CD4-positive, alpha-beta T cell (primary cell): ENCODE results near the gene SELENON. TPM values are rescaled to one million over a fixed set of nuclear protein-coding genes. Genes with fewer than 3 reads are reported as not detected.
A peak's percentile ranks its signal among the peaks of the same experiment; 100 is the strongest.

ENCODE experiments used
- ATAC-seq: fragments of 200-7000 bp; cut with Tn5 transposase; one replicate; pipeline ENCODE4 v1.10.0; 2022; ENCODE audit warnings: mild to moderate bottlenecking; ENCODE audit not compliant: poor library complexity
- CTCF ChIA-PET: fragments of 350-600 bp; sonication (Branson Sonifier 250); formaldehyde crosslinking; loops from one replicate; lab custom pipeline; 2021; ENCODE audit warnings: antibody characterized with exemption, inconsistent platforms; lab: Charles Lee
- POLR2A ChIA-PET: fragments of 350-600 bp; sonication (Branson Sonifier 250); formaldehyde crosslinking; loops from one replicate; lab custom pipeline; 2021; ENCODE audit warnings: antibody characterized with exemption, inconsistent platforms; lab: Charles Lee
- DNase-seq, 14 experiments: peaks; one replicate each; pipeline ENCODE4 v3.0.0-alpha.2; 2013 to 2020; ENCODE audit warnings: mixed read lengths in 2 of 14
- H3K27ac ChIP-seq, 2 donors: one replicate each; pipeline versions ENCODE4 v1.5.1 to v1.7.0; 2013; ENCODE audit warnings: low read length in 2 of 2, low read depth in 1 of 2, mild to moderate bottlenecking in 1 of 2
- H3K27me3 ChIP-seq, 2 experiments: 1 replicate in 1 of 2; 2 replicates in 1 of 2; pipeline versions ENCODE4 v1.6.1 to v1.7.0; 2013; ENCODE audit warnings: low read length in 2 of 2, control low read depth in 1 of 2, mild to moderate bottlenecking in 1 of 2, moderate library complexity in 1 of 2; ENCODE audit not compliant: insufficient read depth in 2 of 2, control insufficient read depth in 1 of 2
- H3K36me3 ChIP-seq: one replicate; pipeline ENCODE4 v1.6.1; 2013; ENCODE audit warnings: low read length, control low read depth; ENCODE audit not compliant: insufficient read depth
- H3K4me1 ChIP-seq: one replicate; pipeline ENCODE4 v1.6.1; 2013; ENCODE audit warnings: low read length, control low read depth; ENCODE audit not compliant: insufficient read depth
- H3K4me3 ChIP-seq: one replicate; pipeline ENCODE4 v1.5.1; 2013; ENCODE audit warnings: mild to moderate bottlenecking, low read length, moderate library complexity
- H3K9me3 ChIP-seq, 2 experiments: 1 replicate in 1 of 2; 2 replicates in 1 of 2; pipeline versions ENCODE4 v1.6.1 to v1.7.0; 2013; ENCODE audit warnings: low read length in 2 of 2, mild to moderate bottlenecking in 2 of 2, control low read depth in 1 of 2, moderate library complexity in 1 of 2; ENCODE audit not compliant: control insufficient read depth in 1 of 2, insufficient read depth in 1 of 2
- H3K27ac Mint-ChIP-seq: one replicate; pipeline ENCODE4 v1.8.0; 2020; ENCODE audit warnings: mixed read lengths
- H3K27me3 Mint-ChIP-seq: one replicate; pipeline ENCODE4 v1.8.0; 2021; ENCODE audit warnings: mixed read lengths
- H3K36me3 Mint-ChIP-seq: one replicate; pipeline ENCODE4 v1.8.0; 2021; ENCODE audit warnings: low read depth, mixed read lengths
- H3K4me1 Mint-ChIP-seq: one replicate; pipeline ENCODE4 v1.8.0; 2021; ENCODE audit warnings: low read depth, mixed read lengths
- H3K4me3 Mint-ChIP-seq: one replicate; pipeline ENCODE4 v1.8.0; 2020; ENCODE audit warnings: mild to moderate bottlenecking, mixed read lengths
- H3K9me3 Mint-ChIP-seq: one replicate; pipeline ENCODE4 v1.8.0; 2020; ENCODE audit warnings: mixed read lengths
- CTCF ChIP-seq: fragments of 200-600 bp; IDR thresholded peaks from one replicate; pipeline ENCODE4 v1.8.0; 2022; ENCODE audit warnings: antibody characterized with exemption, mild to moderate bottlenecking
- intact Hi-C, 2 experiments: fragments of 100-400 bp; cut with DNase I in 1 of 2; cut with micrococcal nuclease in 1 of 2; formaldehyde crosslinking; loops; one replicate each; pipeline versions ENCODE4 v1.15.1 to v1.9.0; 2023 to 2025; cut with DNase I, micrococcal nuclease
- total RNA-seq, 174 experiments: library from RNA in 2 of 174; stranded (reverse) in 2 of 174; gene quantifications; one replicate each; pipeline ENCODE4 v1.2.3 and lab custom pipeline; 2021 to 2026

Gene SELENON
- total RNA-seq, 2 experiments from 2014 or later = 25.3 to 25.7 TPM

DNA sequence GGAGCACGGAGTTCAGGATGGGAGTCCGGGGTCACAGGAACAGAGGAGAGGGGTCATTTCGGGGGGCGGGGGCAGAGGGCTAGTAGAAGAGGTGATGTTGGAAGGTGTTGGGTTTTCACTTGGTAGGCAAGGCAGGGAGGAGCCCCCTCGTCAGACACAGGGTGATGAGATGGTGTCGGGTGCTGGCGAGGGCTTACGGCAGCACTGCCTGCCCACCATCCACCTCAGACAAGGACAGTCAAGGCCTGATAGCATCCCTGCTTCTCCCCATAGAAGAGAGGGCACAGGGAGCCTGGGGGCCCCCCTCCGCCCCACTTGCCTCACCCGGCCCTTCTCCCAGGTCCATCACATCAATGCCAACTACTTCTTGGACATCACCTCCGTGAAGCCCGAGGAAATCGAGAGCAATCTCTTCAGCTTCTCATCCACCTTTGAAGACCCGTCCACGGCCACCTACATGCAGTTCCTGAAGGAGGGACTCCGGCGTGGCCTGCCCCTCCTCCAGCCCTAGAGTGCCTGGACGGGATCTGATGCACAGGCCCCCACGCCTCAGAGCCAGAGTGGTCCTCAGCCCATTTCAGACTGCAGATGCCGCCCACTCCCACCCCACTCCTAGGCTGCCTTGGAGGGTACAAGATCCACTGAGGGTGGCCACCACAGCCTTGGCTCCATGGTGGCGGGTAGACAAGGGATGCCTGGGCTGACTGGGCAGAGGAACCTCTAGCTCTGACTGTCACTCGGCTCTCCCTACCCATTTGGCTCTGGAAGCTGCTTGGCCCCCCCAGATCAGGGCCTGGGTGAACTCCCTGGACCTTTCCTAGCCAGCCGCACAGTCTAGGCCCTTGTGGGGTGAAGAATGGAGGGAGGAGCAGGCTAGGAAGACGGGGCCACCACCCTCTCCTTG lies 15.5 kb downstream of the SELENON start:
- Histone ChIP-seq H3K4me1 (peaks cover 36% of the 10 kb centered on the region), H3K4me3 (no peak overlapping the region), H3K27ac (no peak overlapping the region), H3K9me3 (no peaks in the 10 kb centered on the region), H3K27me3 (no peaks in the 10 kb centered on the region), H3K36me3 (peaks cover 8% of the 10 kb centered on the region)
- peaks cover 27% of the 10 kb centered on the region for H3K36me3 Mint-ChIP-seq
- ChIA-PET POLR2A (no interaction called here), CTCF (no interaction called here)
- H3K4me3 Mint-ChIP-seq = no peak overlapping the region
- H3K4me1 Mint-ChIP-seq = peaks cover 23% of the 10 kb centered on the region
- peak overlapping the region; percentile 63 for H3K27ac Mint-ChIP-seq
- no peaks in the 10 kb centered on the region for H3K27me3 Mint-ChIP-seq
- intact Hi-C loops = loop anchor here in 1 of 2 experiments (5.0 kb wide), 1 partner anchor 568 kb away; the partner anchor contains the start of gene RSRP1
- no peaks in the 10 kb centered on the region for H3K9me3 Mint-ChIP-seq
- no peak for ATAC-seq
- DNase-seq = peak in 1 of 14 experiments; percentile 25
- no peak for TF ChIP-seq CTCF

DNA sequence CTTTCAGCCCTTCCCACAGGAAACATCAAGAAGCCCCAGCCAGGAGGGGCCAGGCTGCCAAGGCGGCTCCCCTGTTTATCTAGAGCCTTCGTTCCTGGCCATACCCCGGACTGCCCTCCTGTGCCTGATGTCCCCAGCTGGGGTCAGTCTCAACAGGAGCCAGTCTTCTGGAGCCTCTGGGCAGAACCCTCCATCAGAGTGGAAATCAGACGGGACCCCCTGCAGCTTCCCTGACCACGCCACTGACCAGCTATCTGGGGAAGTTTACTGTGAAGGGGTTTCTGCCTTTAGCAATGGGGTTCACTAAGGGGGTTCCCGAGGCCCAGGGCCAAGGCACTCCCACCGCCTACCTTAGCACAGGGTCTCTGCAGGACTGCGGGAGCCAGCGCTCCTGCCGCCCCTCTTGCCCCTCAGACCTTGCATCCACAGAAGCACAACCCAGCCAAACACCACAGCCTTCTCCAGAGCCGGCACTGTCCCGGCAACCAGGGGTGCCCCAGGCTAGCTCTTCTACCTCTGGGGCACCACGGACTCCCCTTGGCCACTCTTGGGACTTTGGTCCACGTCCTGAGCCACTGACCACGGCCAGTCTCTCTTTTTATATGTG lies 16.2 kb downstream of the SELENON start:
- Histone ChIP-seq H3K27me3 (no peaks in the 10 kb centered on the region), H3K4me3 (no peak overlapping the region), H3K9me3 (no peaks in the 10 kb centered on the region), H3K27ac (no peak overlapping the region), H3K36me3 (peaks cover 8% of the 10 kb centered on the region), H3K4me1 (peaks cover 36% of the 10 kb centered on the region)
- Mint-ChIP-seq H3K4me1 (peaks cover 31% of the 10 kb centered on the region), H3K27ac (peak overlapping the region; percentile 97), H3K36me3 (peaks cover 26% of the 10 kb centered on the region), H3K27me3 (no peaks in the 10 kb centered on the region), H3K9me3 (no peaks in the 10 kb centered on the region), H3K4me3 (peak overlapping the region; percentile 20)
- intact Hi-C loops = loop anchor here in 1 of 2 experiments (5.0 kb wide), 1 partner anchor 569 kb away; the partner anchor contains the start of gene RSRP1
- no peak for ATAC-seq
- ChIA-PET CTCF (no interaction called here), POLR2A (no interaction called here)
- peak in 1 of 14 experiments; percentile 28 for DNase-seq
- TF ChIP-seq CTCF = no peak

DNA sequence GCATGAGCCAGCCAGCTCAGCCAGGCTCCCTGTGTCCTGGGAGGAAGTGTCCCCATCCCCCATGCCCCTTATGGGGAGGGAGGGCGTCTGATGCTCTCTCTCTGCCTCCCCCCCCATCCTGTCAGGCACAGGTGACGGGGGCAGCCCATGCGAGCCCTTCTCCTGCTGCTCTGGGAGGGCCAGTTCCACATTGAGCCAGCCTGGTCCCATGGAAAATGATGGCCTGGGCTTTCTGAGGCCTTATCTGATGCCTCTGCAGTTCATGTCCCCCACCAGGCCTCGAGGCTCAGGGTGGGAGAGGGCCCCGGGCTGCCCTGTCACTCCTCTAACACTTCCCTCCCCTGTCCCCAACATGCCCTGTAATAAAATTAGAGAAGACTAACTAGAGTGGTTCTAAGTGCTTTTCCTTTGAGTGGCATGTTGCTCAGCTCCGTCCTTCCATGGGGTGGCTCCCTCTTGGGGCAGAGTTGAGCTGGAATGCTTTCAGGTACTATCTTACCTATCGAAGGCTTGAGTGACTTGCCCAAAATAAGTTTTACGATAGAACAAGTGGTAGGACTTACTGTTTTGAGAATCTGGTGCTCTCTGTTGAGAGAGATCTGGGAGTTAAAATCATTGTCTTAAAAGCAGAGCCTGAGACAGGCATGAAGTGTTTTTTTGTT lies 18.0 kb downstream of the SELENON start:
- TF ChIP-seq CTCF = no peak
- peak overlapping the region; percentile 98 for H3K4me3 Mint-ChIP-seq
- peaks cover 27% of the 10 kb centered on the region for H3K36me3 Mint-ChIP-seq
- peak overlapping the region; percentile 97 for H3K27ac Mint-ChIP-seq
- no peaks in the 10 kb centered on the region for H3K27me3 Mint-ChIP-seq
- CTCF ChIA-PET = no interaction called here
- DNase-seq = peak in 1 of 14 experiments; percentile 25
- no peaks in the 10 kb centered on the region for H3K9me3 ChIP-seq
- H3K9me3 Mint-ChIP-seq = no peaks in the 10 kb centered on the region
- H3K4me1 ChIP-seq = peaks cover 44% of the 10 kb centered on the region
- H3K27ac ChIP-seq = peak overlapping the region in 1 of 2 donors; percentile 2
- peaks cover 43% of the 10 kb centered on the region for H3K4me1 Mint-ChIP-seq
- no peak overlapping the region for H3K4me3 ChIP-seq
- no peak for ATAC-seq
- POLR2A ChIA-PET = interaction anchor here (1.0 kb wide), 1 partner anchor 18 kb away, joined by 3 read pairs; the partner anchor contains the start of gene SELENON
- no peaks in the 10 kb centered on the region for H3K27me3 ChIP-seq
- H3K36me3 ChIP-seq = peaks cover 2% of the 10 kb centered on the region
- intact Hi-C loops = loop anchor here in 1 of 2 experiments (5.0 kb wide), 1 partner anchor 571 kb away; the partner anchor contains the start of gene RSRP1
